ENCODE data around the gene STRADB. TPM values are rescaled to one million over a fixed set of nuclear protein-coding genes. Genes with fewer than 3 reads are reported as not detected.

STRADB gene
- total RNA-seq, 1 donor from 2014 or later, result 9.6 TPM

DNA sequence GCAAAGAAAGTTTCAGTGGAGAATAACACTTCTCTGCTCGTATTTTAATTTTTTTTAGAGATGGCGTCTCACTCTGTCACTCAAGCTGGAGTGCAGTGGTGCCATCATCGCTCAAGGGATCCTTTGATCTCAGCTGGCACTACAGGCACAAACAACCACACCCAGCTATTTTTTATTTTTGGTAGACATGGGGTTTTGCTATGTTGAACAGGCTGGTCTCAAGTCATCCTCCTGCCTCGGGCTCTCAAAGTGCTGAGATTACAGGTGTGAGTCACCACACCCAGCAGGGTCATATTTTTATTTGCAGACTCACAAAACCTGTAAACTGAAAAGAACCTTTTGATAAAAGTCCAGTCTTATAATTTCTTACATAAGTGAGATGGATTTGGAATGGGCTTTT, 2.8 kb upstream of the STRADB start:
- Histone ChIP-seq H3K27ac (no peak overlapping the region), H3K4me1 (peaks cover 32% of the 10 kb centered on the region), H3K9me3 (no peaks in the 10 kb centered on the region), H3K36me3 (no peaks in the 10 kb centered on the region), H3K4me3 (no peak overlapping the region), H3K27me3 (no peaks in the 10 kb centered on the region)
- intact Hi-C loops (cut with DNase I), result no loop called here
- DNase-seq (ENCODE audit: extremely low spot score in 2 of 2), result no peak
- no peak for TF ChIP-seq POLR2A (IDR thresholded peaks at IDR 0.05)
- TF ChIP-seq, protein P1, sequence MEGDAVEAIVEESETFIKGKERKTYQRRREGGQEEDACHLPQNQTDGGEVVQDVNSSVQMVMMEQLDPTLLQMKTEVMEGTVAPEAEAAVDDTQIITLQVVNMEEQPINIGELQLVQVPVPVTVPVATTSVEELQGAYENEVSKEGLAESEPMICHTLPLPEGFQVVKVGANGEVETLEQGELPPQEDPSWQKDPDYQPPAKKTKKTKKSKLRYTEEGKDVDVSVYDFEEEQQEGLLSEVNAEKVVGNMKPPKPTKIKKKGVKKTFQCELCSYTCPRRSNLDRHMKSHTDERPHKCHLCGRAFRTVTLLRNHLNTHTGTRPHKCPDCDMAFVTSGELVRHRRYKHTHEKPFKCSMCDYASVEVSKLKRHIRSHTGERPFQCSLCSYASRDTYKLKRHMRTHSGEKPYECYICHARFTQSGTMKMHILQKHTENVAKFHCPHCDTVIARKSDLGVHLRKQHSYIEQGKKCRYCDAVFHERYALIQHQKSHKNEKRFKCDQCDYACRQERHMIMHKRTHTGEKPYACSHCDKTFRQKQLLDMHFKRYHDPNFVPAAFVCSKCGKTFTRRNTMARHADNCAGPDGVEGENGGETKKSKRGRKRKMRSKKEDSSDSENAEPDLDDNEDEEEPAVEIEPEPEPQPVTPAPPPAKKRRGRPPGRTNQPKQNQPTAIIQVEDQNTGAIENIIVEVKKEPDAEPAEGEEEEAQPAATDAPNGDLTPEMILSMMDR (IDR thresholded peaks at IDR 0.05), result no peak
- TF ChIP-seq POLR2AphosphoS5 (IDR thresholded peaks at IDR 0.05; ENCODE audit: insufficient read depth in 1 of 2, low read depth in 1 of 2), result no peak

DNA sequence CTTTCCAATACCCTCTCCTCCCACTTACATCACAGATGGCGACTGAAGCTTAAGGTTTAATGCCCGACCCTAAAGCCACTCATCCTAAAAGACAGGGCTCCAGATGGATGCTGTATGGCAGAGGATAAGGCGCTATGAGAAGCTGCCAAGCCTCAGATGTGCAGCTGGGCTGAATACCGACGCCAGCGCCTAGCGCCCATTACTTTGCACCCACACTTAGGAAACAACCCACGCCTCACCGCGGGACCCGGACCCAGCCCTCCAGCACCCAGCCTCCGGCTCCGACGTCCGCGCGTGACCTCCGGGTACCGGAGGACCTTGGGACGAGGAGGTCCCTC, 617 bp upstream of the STRADB start:
- Histone ChIP-seq H3K36me3 (no peaks in the 10 kb centered on the region), H3K9me3 (no peaks in the 10 kb centered on the region), H3K27me3 (no peaks in the 10 kb centered on the region), H3K27ac (peak overlapping the region; percentile 96), H3K4me1 (peaks cover 32% of the 10 kb centered on the region), H3K4me3 (peak overlapping the region; percentile 92 to 97)
- TF ChIP-seq POLR2AphosphoS5 (IDR thresholded peaks at IDR 0.05; ENCODE audit: insufficient read depth in 1 of 2, low read depth in 1 of 2) (no peak), POLR2A (IDR thresholded peaks at IDR 0.05) (no peak)
- intact Hi-C loops (cut with DNase I), result loop anchor here (5.0 kb wide), 1 partner anchor 44 kb away; no protein-coding TSS in a partner anchor
- no peak for DNase-seq (ENCODE audit: extremely low spot score in 2 of 2)

DNA sequence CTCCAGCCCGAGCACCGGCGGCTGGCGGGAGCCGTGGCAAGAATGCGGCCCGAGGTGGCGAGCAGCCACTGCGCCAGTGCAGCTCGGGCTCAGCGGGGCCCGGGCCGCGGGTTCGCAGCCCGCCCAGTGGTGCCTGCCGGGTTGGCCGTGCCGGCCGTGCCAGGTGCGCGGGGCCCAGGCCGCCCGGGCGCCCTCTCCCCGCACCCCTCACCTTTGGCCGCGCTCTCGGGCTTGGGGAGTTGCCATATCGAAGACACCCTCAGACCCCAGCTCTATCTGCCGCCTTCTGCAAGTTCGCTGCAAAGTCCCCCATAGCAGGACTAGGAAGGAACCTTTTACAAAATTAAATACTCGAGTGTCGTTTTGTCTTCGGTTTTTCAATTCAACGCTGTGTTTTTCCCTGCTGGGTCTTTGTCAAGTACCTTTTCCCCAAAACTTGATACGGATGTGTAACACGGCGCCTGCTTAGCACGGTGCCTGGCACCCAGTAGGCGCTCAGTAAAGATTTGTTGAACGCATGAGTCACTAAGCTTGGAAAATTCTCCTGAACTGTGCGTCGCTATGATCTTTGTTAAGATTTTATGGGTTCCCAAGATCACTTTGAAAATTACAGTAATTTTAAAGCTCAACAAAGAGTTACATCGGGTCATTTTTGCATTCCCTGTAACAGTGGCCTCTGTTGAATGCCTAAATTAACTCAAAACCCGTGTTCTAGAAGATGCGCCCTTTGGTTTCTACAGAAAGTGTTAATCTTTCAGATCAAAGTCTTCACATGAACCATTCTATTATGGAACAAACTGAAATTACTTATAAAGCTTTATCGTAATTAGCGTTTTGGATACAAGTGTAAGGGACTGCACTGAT, 750 bp downstream of the STRADB start:
- Histone ChIP-seq H3K27me3 (no peaks in the 10 kb centered on the region), H3K4me1 (peaks cover 32% of the 10 kb centered on the region), H3K27ac (peak overlapping the region; percentile 96), H3K4me3 (peak overlapping the region; percentile 92 to 97), H3K36me3 (no peaks in the 10 kb centered on the region), H3K9me3 (no peaks in the 10 kb centered on the region)
- intact Hi-C loops (cut with DNase I), result loop anchor here (5.0 kb wide), 1 partner anchor 45 kb away; no protein-coding TSS in a partner anchor
- DNase-seq (ENCODE audit: extremely low spot score in 2 of 2), result no peak
- no peak for TF ChIP-seq POLR2A (IDR thresholded peaks at IDR 0.05)
- TF ChIP-seq, protein P1 (IDR thresholded peaks at IDR 0.05), result no peak
- no peak for TF ChIP-seq POLR2AphosphoS5 (IDR thresholded peaks at IDR 0.05; ENCODE audit: insufficient read depth in 1 of 2, low read depth in 1 of 2)

DNA sequence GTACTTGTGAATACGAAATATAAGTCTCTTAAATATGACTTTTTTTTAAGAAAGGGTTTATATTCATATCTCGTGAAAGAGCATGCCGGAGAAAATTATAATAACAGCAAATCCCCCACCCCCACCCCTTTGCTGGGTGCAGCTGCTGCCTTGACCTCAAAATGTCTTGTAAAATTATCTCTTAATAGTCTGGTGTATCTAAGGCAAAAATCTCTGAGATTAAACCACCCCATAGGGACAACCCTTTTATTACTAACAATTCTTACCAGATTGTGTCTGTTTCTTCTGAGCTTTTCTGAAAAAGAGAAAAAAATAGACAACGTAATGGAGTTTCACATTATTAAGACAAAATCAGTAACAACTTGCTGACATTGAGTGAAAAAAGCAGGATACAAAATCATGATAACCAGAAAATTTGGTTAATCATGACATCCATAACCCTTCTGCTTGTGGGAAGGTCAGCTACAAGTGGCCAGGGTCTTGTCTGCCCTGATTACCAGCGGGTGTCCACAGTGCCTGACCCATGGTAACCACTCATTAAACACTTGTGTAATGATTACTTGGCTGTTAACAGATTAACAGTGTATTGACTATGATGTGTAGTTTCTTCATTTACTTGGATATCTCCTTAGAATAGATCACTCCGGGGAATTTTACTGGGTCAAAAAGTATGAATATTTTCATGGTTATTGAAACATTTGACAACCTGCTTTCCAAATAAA, 1.5 kb downstream of the STRADB start:
- peak overlapping the region; percentile 96 for H3K27ac ChIP-seq
- peaks cover 0 to 2% of the 10 kb centered on the region in 2 donors for H3K36me3 ChIP-seq
- no peaks in the 10 kb centered on the region for H3K27me3 ChIP-seq
- intact Hi-C loops (cut with DNase I), result loop anchor here (5.0 kb wide), 1 partner anchor 46 kb away; no protein-coding TSS in a partner anchor
- DNase-seq (ENCODE audit: extremely low spot score in 2 of 2), result no peak
- peak overlapping the region in 1 of 2 donors; percentile 97 for H3K4me3 ChIP-seq
- TF ChIP-seq, protein P1 (IDR thresholded peaks at IDR 0.05), result no peak
- TF ChIP-seq POLR2AphosphoS5 (IDR thresholded peaks at IDR 0.05; ENCODE audit: insufficient read depth in 1 of 2, low read depth in 1 of 2), result no peak
- TF ChIP-seq POLR2A (IDR thresholded peaks at IDR 0.05), result no peak
- H3K4me1 ChIP-seq, result peaks cover 27% of the 10 kb centered on the region
- no peaks in the 10 kb centered on the region for H3K9me3 ChIP-seq

DNA sequence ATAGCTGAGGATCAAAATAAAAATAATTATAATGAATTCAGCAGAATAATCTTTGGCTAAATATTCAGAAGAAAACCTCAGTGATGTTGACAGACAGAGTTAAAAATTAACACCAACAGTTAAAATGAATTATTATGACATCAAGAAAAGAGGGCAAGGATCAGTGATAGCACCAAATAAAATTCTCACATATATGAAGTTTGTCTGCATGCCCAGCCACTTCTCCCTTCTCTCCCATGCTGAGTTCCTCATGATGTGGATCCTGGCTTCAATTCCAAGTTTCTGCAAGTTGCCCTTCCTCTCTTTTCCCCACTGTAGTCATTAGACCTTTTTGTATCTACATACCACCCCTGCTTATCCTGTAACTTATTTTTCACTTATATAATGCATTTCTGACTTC, 6.8 kb downstream of the STRADB start:
- Histone ChIP-seq H3K4me3 (no peak overlapping the region), H3K27ac (no peak overlapping the region), H3K36me3 (peaks cover 0 to 39% of the 10 kb centered on the region in 2 donors), H3K27me3 (no peaks in the 10 kb centered on the region), H3K9me3 (no peaks in the 10 kb centered on the region), H3K4me1 (no peaks in the 10 kb centered on the region)
- DNase-seq (ENCODE audit: extremely low spot score in 2 of 2), result no peak
- TF ChIP-seq, protein P1 (IDR thresholded peaks at IDR 0.05), result no peak
- TF ChIP-seq POLR2A (IDR thresholded peaks at IDR 0.05) (no peak), POLR2AphosphoS5 (IDR thresholded peaks at IDR 0.05; ENCODE audit: insufficient read depth in 1 of 2, low read depth in 1 of 2) (no peak)
- intact Hi-C loops (cut with DNase I), result no loop called here
